ENCODE results near the gene MAP2. TPM values are rescaled to one million over a fixed set of nuclear protein-coding genes. Genes with fewer than 3 reads are reported as not detected.

Gene MAP2
- total and polyA plus RNA-seq, 2 of the 13 experiments (the other 11 are each of a cell fraction or from before 2014, with no cell fraction given), result 0.08 TPM; not detected in 1

GRCh38 chr2:209624192-209624938 lies 200.5 kb downstream of the MAP2 start:
- Histone ChIP-seq H3K36me3 (replicated peaks in 1 of 2; ENCODE audit: control insufficient read depth in 1 of 2, insufficient read depth in 2 of 2, low read length in 2 of 2) (no peaks in the 10 kb centered on the region), H3K4me3 (replicated peaks in 1 of 3; ENCODE audit: insufficient read depth in 1 of 3, low read depth in 2 of 3, low read length in 3 of 3) (no peak overlapping the region), H3K9ac (ENCODE audit: insufficient read depth, low read depth, low read length) (no peak overlapping the region), H3K4me2 (ENCODE audit: low read depth, low read length) (no peak overlapping the region), H3K4me1 (ENCODE audit: insufficient read depth, low read length) (no peaks in the 10 kb centered on the region), H4K20me1 (ENCODE audit: insufficient read depth, low read length) (no peaks in the 10 kb centered on the region), H3K27ac (ENCODE audit: extremely low read length, insufficient read depth, low read length) (no peak overlapping the region), H3K79me2 (ENCODE audit: insufficient read depth, low read length) (no peaks in the 10 kb centered on the region), H3K27me3 (ENCODE audit: control insufficient read depth in 1 of 2, insufficient read depth in 2 of 2, low read length in 2 of 2) (no peaks in the 10 kb centered on the region), H2AFZ (ENCODE audit: low read length) (no peak overlapping the region), H3K9me3 (ENCODE audit: low read length) (no peaks in the 10 kb centered on the region)
- CTCF ChIA-PET (ENCODE audit: low intra/inter-chr PET ratio, low total read pairs), result no interaction called here
- no TSS peak for BruUV-seq (replicated peaks)
- TF ChIP-seq, protein P1, sequence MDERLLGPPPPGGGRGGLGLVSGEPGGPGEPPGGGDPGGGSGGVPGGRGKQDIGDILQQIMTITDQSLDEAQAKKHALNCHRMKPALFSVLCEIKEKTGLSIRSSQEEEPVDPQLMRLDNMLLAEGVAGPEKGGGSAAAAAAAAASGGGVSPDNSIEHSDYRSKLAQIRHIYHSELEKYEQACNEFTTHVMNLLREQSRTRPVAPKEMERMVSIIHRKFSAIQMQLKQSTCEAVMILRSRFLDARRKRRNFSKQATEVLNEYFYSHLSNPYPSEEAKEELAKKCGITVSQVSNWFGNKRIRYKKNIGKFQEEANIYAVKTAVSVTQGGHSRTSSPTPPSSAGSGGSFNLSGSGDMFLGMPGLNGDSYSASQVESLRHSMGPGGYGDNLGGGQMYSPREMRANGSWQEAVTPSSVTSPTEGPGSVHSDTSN (CRISPR knock-in tag; IDR thresholded peaks at IDR 0.05), result no peak
- TF ChIP-seq, protein P2, sequence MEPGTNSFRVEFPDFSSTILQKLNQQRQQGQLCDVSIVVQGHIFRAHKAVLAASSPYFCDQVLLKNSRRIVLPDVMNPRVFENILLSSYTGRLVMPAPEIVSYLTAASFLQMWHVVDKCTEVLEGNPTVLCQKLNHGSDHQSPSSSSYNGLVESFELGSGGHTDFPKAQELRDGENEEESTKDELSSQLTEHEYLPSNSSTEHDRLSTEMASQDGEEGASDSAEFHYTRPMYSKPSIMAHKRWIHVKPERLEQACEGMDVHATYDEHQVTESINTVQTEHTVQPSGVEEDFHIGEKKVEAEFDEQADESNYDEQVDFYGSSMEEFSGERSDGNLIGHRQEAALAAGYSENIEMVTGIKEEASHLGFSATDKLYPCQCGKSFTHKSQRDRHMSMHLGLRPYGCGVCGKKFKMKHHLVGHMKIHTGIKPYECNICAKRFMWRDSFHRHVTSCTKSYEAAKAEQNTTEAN (CRISPR knock-in tag; conservative IDR thresholded peaks at IDR 0.05), result no peak
- no peak for TF ChIP-seq SOX6 (IDR thresholded peaks at IDR 0.05)
- TF ChIP-seq SOX6 (CRISPR knock-in tag; IDR thresholded peaks at IDR 0.05), result no peak
- TF ChIP-seq MIER2 (CRISPR knock-in tag; IDR thresholded peaks at IDR 0.05), result no peak
- no peak for TF ChIP-seq ZNF747 (CRISPR knock-in tag; IDR thresholded peaks at IDR 0.05; ENCODE audit: borderline replicate concordance)
- no peak for TF ChIP-seq ZNF263 (CRISPR knock-in tag; IDR thresholded peaks at IDR 0.05)
- no peak for TF ChIP-seq ZNF883 (CRISPR knock-in tag; IDR thresholded peaks at IDR 0.05; ENCODE audit: not compliant biosample characterization)
- TF ChIP-seq ZBTB7A (CRISPR knock-in tag; IDR thresholded peaks at IDR 0.05), result no peak
- no peak for TF ChIP-seq ZNF331 (CRISPR knock-in tag; IDR thresholded peaks at IDR 0.05)
- no peak for TF ChIP-seq ZNF841 (CRISPR knock-in tag; IDR thresholded peaks at IDR 0.05; ENCODE audit: borderline replicate concordance)
- no peak for TF ChIP-seq ZNF788 (CRISPR knock-in tag; IDR thresholded peaks at IDR 0.05; ENCODE audit: borderline replicate concordance)
- TF ChIP-seq REPIN1 (CRISPR knock-in tag; IDR thresholded peaks at IDR 0.05; ENCODE audit: borderline replicate concordance, low read depth), result no peak
- TF ChIP-seq, protein P3, sequence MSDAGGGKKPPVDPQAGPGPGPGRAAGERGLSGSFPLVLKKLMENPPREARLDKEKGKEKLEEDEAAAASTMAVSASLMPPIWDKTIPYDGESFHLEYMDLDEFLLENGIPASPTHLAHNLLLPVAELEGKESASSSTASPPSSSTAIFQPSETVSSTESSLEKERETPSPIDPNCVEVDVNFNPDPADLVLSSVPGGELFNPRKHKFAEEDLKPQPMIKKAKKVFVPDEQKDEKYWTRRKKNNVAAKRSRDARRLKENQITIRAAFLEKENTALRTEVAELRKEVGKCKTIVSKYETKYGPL (CRISPR knock-in tag; IDR thresholded peaks at IDR 0.05), result no peak
- TF ChIP-seq SUZ12 (IDR thresholded peaks at IDR 0.05; ENCODE audit: low read depth, low read length), result no peak
- TF ChIP-seq ZNF274 (CRISPR knock-in tag; IDR thresholded peaks at IDR 0.05), result no peak
- TF ChIP-seq, protein P4, sequence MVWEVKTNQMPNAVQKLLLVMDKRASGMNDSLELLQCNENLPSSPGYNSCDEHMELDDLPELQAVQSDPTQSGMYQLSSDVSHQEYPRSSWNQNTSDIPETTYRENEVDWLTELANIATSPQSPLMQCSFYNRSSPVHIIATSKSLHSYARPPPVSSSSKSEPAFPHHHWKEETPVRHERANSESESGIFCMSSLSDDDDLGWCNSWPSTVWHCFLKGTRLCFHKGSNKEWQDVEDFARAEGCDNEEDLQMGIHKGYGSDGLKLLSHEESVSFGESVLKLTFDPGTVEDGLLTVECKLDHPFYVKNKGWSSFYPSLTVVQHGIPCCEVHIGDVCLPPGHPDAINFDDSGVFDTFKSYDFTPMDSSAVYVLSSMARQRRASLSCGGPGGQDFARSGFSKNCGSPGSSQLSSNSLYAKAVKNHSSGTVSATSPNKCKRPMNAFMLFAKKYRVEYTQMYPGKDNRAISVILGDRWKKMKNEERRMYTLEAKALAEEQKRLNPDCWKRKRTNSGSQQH (CRISPR knock-in tag; IDR thresholded peaks at IDR 0.05; ENCODE audit: low read depth), result no peak
- no peak for TF ChIP-seq ETV6 (CRISPR knock-in tag; conservative IDR thresholded peaks at IDR 0.05)
- TF ChIP-seq ZBTB20 (CRISPR knock-in tag; IDR thresholded peaks at IDR 0.05; ENCODE audit: borderline replicate concordance, low read depth), result no peak
- POLR2A ChIA-PET, result no interaction called here
- WGBS (ENCODE audit: low lambda C conversion rate), result 3% methylated on average over 4 of the region's 4 CpGs
- DNase-seq (ENCODE audit: low spot score) (no peak), ATAC-seq (no peak), FAIRE-seq (no peak)
- in situ Hi-C loops (cut with HindIII; ENCODE audit: extremely low pct_ligation_motif_present, low pct_unique_long_range_greater_than_20kb) (no loop called here), intact Hi-C loops (cut with micrococcal nuclease; ENCODE audit: unreplicated experiment) (no loop called here)

Data from HepG2 (cell line).